Fibroblast of skin of right biceps (primary cell): Measurements from ENCODE around the gene MMP24.

Source experiments
- DNase-seq: peaks from one replicate; pipeline ENCODE4 v3.0.0-alpha.2; 2013

The MMP24 gene

GRCh38 chr20:35280523-35280922 is 54.0 kb downstream of the MMP24 start:
- no peak for DNase-seq

- no peak for DNase-seq
Observed at GRCh38 chr20:35281506-35282101, 55.1 kb downstream of the MMP24 start.

GRCh38 chr20:35283441-35284266 is 57.2 kb downstream of the MMP24 start:
- no peak for DNase-seq

GRCh38 chr20:35284267-35284991 is 57.9 kb downstream of the MMP24 start, which contains the start of gene EIF6:
Gene EIF6, minus strand, starts transcription at chr20:35284772. Its CDS starts 285 bp downstream, at chr20:35284487.
- DNase-seq, result peak; percentile 93

GRCh38 chr20:35284992-35285805 is 58.7 kb downstream of the MMP24 start:
- no peak for DNase-seq

- peak; percentile 47 for DNase-seq
Observed at GRCh38 chr20:35285806-35286076, 59.3 kb downstream of the MMP24 start.

GRCh38 chr20:35286077-35286898 is 59.8 kb downstream of the MMP24 start:
- DNase-seq, result no peak

GRCh38 chr20:35286899-35287508 is 60.5 kb downstream of the MMP24 start:
- DNase-seq, result no peak

- no peak for DNase-seq
Observed at GRCh38 chr20:35287509-35288324, 61.2 kb downstream of the MMP24 start.

GRCh38 chr20:35288325-35289060 is 62.0 kb downstream of the MMP24 start:
- no peak for DNase-seq

GRCh38 chr20:35290186-35290886 is 63.8 kb downstream of the MMP24 start:
- DNase-seq, result no peak

GRCh38 chr20:35290887-35291417 is 64.5 kb downstream of the MMP24 start:
- DNase-seq, result no peak

- DNase-seq, result no peak
Observed at GRCh38 chr20:35291654-35292503, 65.4 kb downstream of the MMP24 start, which contains the start of gene FAM83C. Gene FAM83C, minus strand, starts transcription at chr20:35292425. Its CDS starts 121 bp downstream, at chr20:35292304.

- DNase-seq, result no peak
Observed at GRCh38 chr20:35292504-35293285, 66.2 kb downstream of the MMP24 start.

GRCh38 chr20:35293303-35294292 is 67.1 kb downstream of the MMP24 start:
- DNase-seq, result no peak

- DNase-seq, result no peak
Observed at GRCh38 chr20:35294293-35294685, 67.8 kb downstream of the MMP24 start.
